Measurements from ENCODE around the gene FBXW8. TPM values are rescaled to one million over a fixed set of nuclear protein-coding genes. Genes with fewer than 3 reads are reported as not detected.

Gene FBXW8
- total RNA-seq, 1 donor from 2014 or later: 40.0 TPM

- Mint-ChIP-seq H3K9me3 (no peaks in the 10 kb centered on the region), H3K27me3 (ENCODE audit: low read depth) (no peaks in the 10 kb centered on the region), H3K4me1 (no peaks in the 10 kb centered on the region), H3K36me3 (peaks cover 6% of the 10 kb centered on the region), H3K27ac (no peak overlapping the region), H3K4me3 (no peak overlapping the region)
- TF ChIP-seq CTCF (IDR thresholded peaks at IDR 0.05; ENCODE audit: unreplicated experiment): no peak
- DNase-seq (ENCODE audit: low spot score in 2 of 2, unreplicated experiment in 2 of 2): no peak
These were observed 47.9 kb downstream of the FBXW8 start for GRCh38 chr12:116958402-116959197.

GRCh38 chr12:116959198-116959460 is 48.4 kb downstream of the FBXW8 start:
- Mint-ChIP-seq H3K4me3 (no peak overlapping the region), H3K27ac (no peak overlapping the region), H3K4me1 (no peaks in the 10 kb centered on the region), H3K27me3 (ENCODE audit: low read depth) (no peaks in the 10 kb centered on the region), H3K9me3 (no peaks in the 10 kb centered on the region), H3K36me3 (peaks cover 6% of the 10 kb centered on the region)
- no peak for DNase-seq (ENCODE audit: low spot score in 2 of 2, unreplicated experiment in 2 of 2)
- no peak for TF ChIP-seq CTCF (IDR thresholded peaks at IDR 0.05; ENCODE audit: unreplicated experiment)

- no peaks in the 10 kb centered on the region for H3K9me3 Mint-ChIP-seq
- no peaks in the 10 kb centered on the region for H3K27me3 Mint-ChIP-seq (ENCODE audit: low read depth)
- peaks cover 6% of the 10 kb centered on the region for H3K36me3 Mint-ChIP-seq
- peaks cover 2% of the 10 kb centered on the region for H3K4me1 Mint-ChIP-seq
- no peak for TF ChIP-seq CTCF (IDR thresholded peaks at IDR 0.05; ENCODE audit: unreplicated experiment)
- no peak overlapping the region for H3K4me3 Mint-ChIP-seq
- no peak for DNase-seq (ENCODE audit: low spot score in 2 of 2, unreplicated experiment in 2 of 2)
- H3K27ac Mint-ChIP-seq: no peak overlapping the region
These were observed 49.2 kb downstream of the FBXW8 start for GRCh38 chr12:116959845-116960514.

- H3K27ac Mint-ChIP-seq: no peak overlapping the region
- TF ChIP-seq CTCF (IDR thresholded peaks at IDR 0.05; ENCODE audit: unreplicated experiment): no peak
- no peaks in the 10 kb centered on the region for H3K27me3 Mint-ChIP-seq (ENCODE audit: low read depth)
- DNase-seq (ENCODE audit: low spot score in 2 of 2, unreplicated experiment in 2 of 2): no peak
- no peak overlapping the region for H3K4me3 Mint-ChIP-seq
- H3K36me3 Mint-ChIP-seq: peaks cover 12% of the 10 kb centered on the region
- H3K4me1 Mint-ChIP-seq: peaks cover 2% of the 10 kb centered on the region
- H3K9me3 Mint-ChIP-seq: no peaks in the 10 kb centered on the region
These were observed 51.4 kb downstream of the FBXW8 start for GRCh38 chr12:116962197-116962596.

GRCh38 chr12:116962783-116963356 is 52.1 kb downstream of the FBXW8 start:
- no peak for TF ChIP-seq CTCF (IDR thresholded peaks at IDR 0.05; ENCODE audit: unreplicated experiment)
- no peak overlapping the region for H3K27ac Mint-ChIP-seq
- H3K27me3 Mint-ChIP-seq (ENCODE audit: low read depth): no peaks in the 10 kb centered on the region
- no peak overlapping the region for H3K4me3 Mint-ChIP-seq
- H3K9me3 Mint-ChIP-seq: no peaks in the 10 kb centered on the region
- H3K36me3 Mint-ChIP-seq: peaks cover 14% of the 10 kb centered on the region
- DNase-seq (ENCODE audit: low spot score in 2 of 2, unreplicated experiment in 2 of 2): no peak
- peaks cover 2% of the 10 kb centered on the region for H3K4me1 Mint-ChIP-seq
